GM12878 (cell line): Measurements from ENCODE around the gene AGTR2. TPM values are rescaled to one million over a fixed set of nuclear protein-coding genes. Genes with fewer than 3 reads are reported as not detected.

Source experiments
- ATAC-seq: fragments of 200-7000 bp; cut with Tn5 transposase; 3 replicates; pipeline ENCODE4 v1.9.1; 2020; ENCODE audit warnings: mild to moderate bottlenecking, moderate library complexity
- BruUV-seq: library from RNA; stranded (reverse); fragments of 400-500 nt; replicated peaks from 2 replicates; lab custom pipeline; 2021; lab: Mats Ljungman, UMichigan
- CTCF ChIA-PET: fragments of 300-600 bp; sonication (Branson Sonifier 250); formaldehyde crosslinking; extraction: SDS; loops from one replicate; lab custom pipeline; 2021; ENCODE audit warnings: inconsistent platforms; lab: Yijun Ruan, JAX
- POLR2A ChIA-PET: fragments of 350-600 bp; formaldehyde crosslinking; extraction: SDS; loops from one replicate; lab custom pipeline; 2021; ENCODE audit warnings: inconsistent platforms; lab: Charles Lee
- RAD21 ChIA-PET: fragments of 300-600 bp; sonication (Branson Sonifier 250); formaldehyde crosslinking; loops from one replicate; lab custom pipeline; 2023; ENCODE audit warnings: antibody characterized with exemption; ENCODE audit not compliant: unreplicated experiment; lab: Charles Lee
- SMC1A ChIA-PET: fragments of 300-600 bp; sonication (Branson Sonifier 250); formaldehyde crosslinking; loops from one replicate; lab custom pipeline; 2023; ENCODE audit not compliant: unreplicated experiment, uncharacterized antibody; lab: Charles Lee
- DNase-seq: peaks from one replicate; pipeline ENCODE4 v3.0.0-alpha.2; 2011; ENCODE audit warnings: low read depth, low spot score
- FAIRE-seq: peaks from 3 replicates; lab custom pipeline; 2011; peaks lifted over from hg19 to GRCh38; lab: Jason Lieb, UNC
- H2AFZ ChIP-seq: 2 replicates; pipeline ENCODE4 v1.6.0; 2011; ENCODE audit warnings: low read depth, low read length, control low read depth; ENCODE audit not compliant: control insufficient read depth
- H3K27ac ChIP-seq: 2 replicates; pipeline ENCODE4 v1.5.1; 2011; ENCODE audit warnings: control low read depth; ENCODE audit not compliant: control insufficient read depth, insufficient read depth
- H3K27me3 ChIP-seq, 2 experiments: replicated peaks in 1 of 2; 2 replicates each; pipeline versions ENCODE4 v1.6.0 to v1.6.1; 2011; ENCODE audit warnings: low read length in 1 of 2; ENCODE audit not compliant: control insufficient read depth in 2 of 2, insufficient read depth in 2 of 2
- H3K36me3 ChIP-seq, 2 experiments: 2 replicates each; pipeline ENCODE4 v1.5.1; 2011; ENCODE audit warnings: low read length in 1 of 2; ENCODE audit not compliant: control insufficient read depth in 2 of 2, insufficient read depth in 2 of 2
- H3K4me1 ChIP-seq: 2 replicates; pipeline ENCODE4 v1.6.1; 2011; ENCODE audit warnings: mild to moderate bottlenecking, low read length, moderate library complexity, mixed read lengths; ENCODE audit not compliant: control insufficient read depth, insufficient read depth
- H3K4me2 ChIP-seq: 2 replicates; pipeline ENCODE4 v1.6.0; 2011; ENCODE audit warnings: control low read depth; ENCODE audit not compliant: control insufficient read depth, insufficient read depth
- H3K4me3 ChIP-seq: fragments of 200-600 bp; sonication (generic); 2 replicates; pipeline ENCODE4 v1.5.1; 2016
- H3K79me2 ChIP-seq: 2 replicates; pipeline ENCODE4 v1.6.0; 2011; ENCODE audit warnings: low read length; ENCODE audit not compliant: control insufficient read depth, insufficient read depth
- H3K9ac ChIP-seq: 2 replicates; pipeline ENCODE4 v1.8.0; 2011; ENCODE audit warnings: low read length, control low read depth, mixed read lengths; ENCODE audit not compliant: control insufficient read depth, insufficient read depth
- H3K9me3 ChIP-seq: replicated peaks from 3 replicates; pipeline ENCODE4 v1.5.1; 2011; ENCODE audit warnings: mild to moderate bottlenecking, low read length; ENCODE audit not compliant: control insufficient read depth, insufficient read depth
- H4K20me1 ChIP-seq: 2 replicates; pipeline ENCODE4 v1.6.0; 2011; ENCODE audit not compliant: control insufficient read depth, insufficient read depth
- BCLAF1 ChIP-seq: fragments of 450-650 bp; IDR thresholded peaks from 2 replicates; pipeline ENCODE4 v1.6.1; 2017; ENCODE audit warnings: antibody characterized with exemption, mild to moderate bottlenecking, moderate library complexity
- CEBPZ ChIP-seq: fragments of 150-350 bp; IDR thresholded peaks from 2 replicates; pipeline ENCODE4 v1.6.1; 2016; ENCODE audit warnings: low read depth, low read length
- FOXM1 ChIP-seq: IDR thresholded peaks from 2 replicates; pipeline ENCODE4 v1.6.1; 2012; ENCODE audit warnings: low read depth, mild to moderate bottlenecking, inconsistent platforms, low read length, moderate library complexity
- IKZF2 ChIP-seq, 2 experiments: fragments of 450-650 bp; IDR thresholded peaks; 2 replicates each; pipeline ENCODE4 v1.6.1; 2017; ENCODE audit warnings: mild to moderate bottlenecking in 2 of 2, moderate library complexity in 2 of 2
- PBX3 ChIP-seq: IDR thresholded peaks from 2 replicates; pipeline ENCODE4 v1.6.1; 2011; ENCODE audit warnings: mild to moderate bottlenecking, low read depth, low read length, moderate library complexity; ENCODE audit not compliant: insufficient replicate concordance
- RAD21 ChIP-seq: IDR thresholded peaks from 2 replicates; pipeline ENCODE4 v1.6.1; 2011; ENCODE audit warnings: mild to moderate bottlenecking, low read depth, low read length, moderate library complexity; ENCODE audit not compliant: insufficient read depth
- SP1 ChIP-seq: IDR thresholded peaks from one replicate; pipeline ENCODE4 v1.6.1; 2011; ENCODE audit warnings: low read depth, low read length
- SUZ12 ChIP-seq: fragments of 200-600 bp; sonication (generic); IDR thresholded peaks from one replicate; pipeline ENCODE4 v1.6.1; 2018; ENCODE audit warnings: antibody characterized with exemption, mild to moderate bottlenecking; ENCODE audit not compliant: unreplicated experiment
- ZBTB40 ChIP-seq: fragments of 450-650 bp; IDR thresholded peaks from 2 replicates; pipeline ENCODE4 v1.6.1; 2016; ENCODE audit warnings: mild to moderate bottlenecking, moderate library complexity, borderline replicate concordance
- WGBS: methylation state at CpG from one replicate; pipeline ENCODE4 v1.1.6; 2016; ENCODE audit warnings: low lambda C conversion rate; ENCODE audit not compliant: insufficient replicate concordance, insufficient coverage; ENCODE audit errors: missing lambda C conversion rate; 5-methylcytosine and 5-hydroxymethylcytosine counted together
- in situ Hi-C: fragments of 300-500 bp; cut with MboI; formaldehyde crosslinking; loops from 9 replicates; pipeline ENCODE4 v1.14.3; 2018; ENCODE audit warnings: mixed read lengths
- intact Hi-C: fragments of 100-400 bp; cut with micrococcal nuclease; formaldehyde crosslinking; loops from one replicate; pipeline ENCODE4 v1.14.2; 2022; ENCODE audit not compliant: unreplicated experiment
- polyA plus RNA-seq, 11 experiments: library from polyadenylated mRNA; depleted of rRNA in 4 of 11; unstranded in 6 of 11; stranded (reverse) in 5 of 11; fragments of >200 nt; fragmentation: Nextera tagmentation in 4 of 11; fragmentation: Illumina TruSeq in 1 of 11; extraction: Ambion mirVana in 4 of 11; extraction: Trizol in 1 of 11; gene quantifications; 1 replicate in 1 of 11; 2 replicates in 10 of 11; pipeline versions ENCODE4 v1.2.1 to v1.2.3, GENCODE V29; 2011 to 2016; ENCODE audit warnings: inconsistent platforms in 2 of 11, missing spikeins in 2 of 11, low read depth in 1 of 11
- total RNA-seq, 4 experiments: library from RNA; depleted of rRNA in 3 of 4; stranded (reverse); fragments of >200 nt in 3 of 4; fragmentation: Illumina TruSeq in 1 of 4; extraction: Trizol in 1 of 4; gene quantifications; 2 replicates each; pipeline versions ENCODE4 v1.2.1 to v1.2.3, GENCODE V29; 2013 to 2021

Gene AGTR2
- total and polyA plus RNA-seq, 10 of the 15 experiments (the other 5 are each of a cell fraction or from before 2014, with no cell fraction given) = 0.46 TPM; not detected in 9

- Histone ChIP-seq H3K36me3 (no peaks in the 10 kb centered on the region), H2AFZ (no peak overlapping the region), H3K27me3 (no peaks in the 10 kb centered on the region), H3K4me3 (no peak overlapping the region), H3K79me2 (no peaks in the 10 kb centered on the region), H3K9ac (no peak overlapping the region), H3K4me2 (no peak overlapping the region), H4K20me1 (no peaks in the 10 kb centered on the region), H3K9me3 (no peaks in the 10 kb centered on the region; the same call in 2 of the 3 replicates), H3K27ac (no peak overlapping the region), H3K4me1 (no peaks in the 10 kb centered on the region)
- DNase-seq (no peak), ATAC-seq (no peak), FAIRE-seq (no peak)
- in situ Hi-C loops (no loop called here), intact Hi-C loops (no loop called here)
- ChIA-PET SMC1A (no interaction called here), POLR2A (no interaction called here), CTCF (no interaction called here), RAD21 (no interaction called here)
- WGBS = 0% methylated on average over 1 of the region's 1 CpG
- no TSS peak for BruUV-seq
- TF ChIP-seq FOXM1 = no peak
- TF ChIP-seq SP1 = no peak
- no peak for TF ChIP-seq ZBTB40
- no peak for TF ChIP-seq BCLAF1
- no peak for TF ChIP-seq PBX3
- no peak for TF ChIP-seq IKZF2 (IDR thresholded peaks at IDR 0.05)
- TF ChIP-seq RAD21 = no peak
- TF ChIP-seq CEBPZ = no peak
- TF ChIP-seq SUZ12 = no peak
Observed at GRCh38 chrX:116181300-116181699, 10.8 kb downstream of the AGTR2 start.
